Measurements from ENCODE around the gene PHYKPL. TPM values are rescaled to one million over a fixed set of nuclear protein-coding genes. Genes with fewer than 3 reads are reported as not detected.
"Not testable (repeated sequence)": the region's sequence is repeated elsewhere in the genome, so short reads cannot be mapped to it uniquely, and the experiment has no call there.

The PHYKPL gene
- total and polyA plus RNA-seq, 2 of the 13 experiments (the other 11 are each of a cell fraction or from before 2014, with no cell fraction given) = 18.0 to 78.6 TPM

- TF ChIP-seq SMAD1 (CRISPR knock-in tag; IDR thresholded peaks at IDR 0.05; ENCODE audit: borderline replicate concordance, low read depth) = no peak
- TF ChIP-seq ELK4 (CRISPR knock-in tag; IDR thresholded peaks at IDR 0.05; ENCODE audit: borderline replicate concordance) = no peak
These were observed 7.7 kb upstream of the PHYKPL start (continued) for GRCh38 chr5:178240341-178240741.

GRCh38 chr5:178239626-178240301, 7.2 kb upstream of the PHYKPL start:
- H3K9ac ChIP-seq (ENCODE audit: insufficient read depth, low read depth, low read length); H3K9me3 ChIP-seq (ENCODE audit: low read length); H3K27me3 ChIP-seq (ENCODE audit: control insufficient read depth in 1 of 2, insufficient read depth in 2 of 2, low read length in 2 of 2); in situ Hi-C loops (cut with HindIII; ENCODE audit: extremely low pct_ligation_motif_present, low pct_unique_long_range_greater_than_20kb); H4K20me1 ChIP-seq (ENCODE audit: insufficient read depth, low read length); CTCF ChIA-PET (ENCODE audit: low intra/inter-chr PET ratio, low total read pairs); intact Hi-C loops (cut with micrococcal nuclease; ENCODE audit: unreplicated experiment); H3K27ac ChIP-seq (ENCODE audit: extremely low read length, insufficient read depth, low read length); DNase-seq (ENCODE audit: low spot score); POLR2A ChIA-PET; H3K36me3 ChIP-seq (replicated peaks in 1 of 2; ENCODE audit: control insufficient read depth in 1 of 2, insufficient read depth in 2 of 2, low read length in 2 of 2); H3K79me2 ChIP-seq (ENCODE audit: insufficient read depth, low read length); H2AFZ ChIP-seq (ENCODE audit: low read length); BruUV-seq (replicated peaks); FAIRE-seq: not testable (repeated sequence)
- whole genome bisulfite sequencing (ENCODE audit: low lambda C conversion rate) = 60% methylated on average over 1 of the region's 16 CpGs
- Histone ChIP-seq H3K4me2 (ENCODE audit: low read depth, low read length) (peak overlapping the region; percentile 99), H3K4me3 (replicated peaks in 1 of 3; ENCODE audit: insufficient read depth in 1 of 3, low read depth in 2 of 3, low read length in 3 of 3) (peak overlapping the region in 1 of 3 experiments; percentile 68; a peak in 1 of 6 replicates), H3K4me1 (ENCODE audit: insufficient read depth, low read length) (peaks cover 35% of the 10 kb centered on the region)
- peak; percentile 11; the same call in 2 of the 3 replicates for ATAC-seq
- TF ChIP-seq ZFX (CRISPR knock-in tag; IDR thresholded peaks at IDR 0.05; ENCODE audit: low read depth) (peak; percentile 79), YEATS2 (CRISPR knock-in tag; IDR thresholded peaks at IDR 0.05; ENCODE audit: borderline replicate concordance) (0 out of 2 replicates have a peak, but pooled peaks have one; percentile 7), ZNF335 (CRISPR knock-in tag; IDR thresholded peaks at IDR 0.05) (peak; percentile 39; the same call in 1 of the 2 replicates), REST (IDR thresholded peaks at IDR 0.05; ENCODE audit: borderline replicate concordance in 1 of 2, low read depth in 1 of 2, low read length in 2 of 2) (peak in 1 of 2 experiments; percentile 75; a peak in 1 of 4 replicates), ZNF687 (CRISPR knock-in tag; IDR thresholded peaks at IDR 0.05) (peak; percentile 78), ZFP91 (CRISPR knock-in tag; IDR thresholded peaks at IDR 0.05; ENCODE audit: borderline replicate concordance) (peak; percentile 27; the same call in 1 of the 2 replicates), ZFY (CRISPR knock-in tag; IDR thresholded peaks at IDR 0.05) (peak; percentile 55; the same call in 1 of the 2 replicates), MIER2 (CRISPR knock-in tag; IDR thresholded peaks at IDR 0.05) (peak; percentile 78; the same call in 1 of the 2 replicates)
